ENCODE results near the gene EPHA5. TPM values are rescaled to one million over a fixed set of nuclear protein-coding genes. Genes with fewer than 3 reads are reported as not detected.

The EPHA5 gene
- total RNA-seq, 1 donor, result 0.72 TPM

GRCh38 chr4:65617416-65617815 is 52.9 kb downstream of the EPHA5 start:
- no peaks in the 10 kb centered on the region for H3K79me2 ChIP-seq (ENCODE audit: insufficient read depth, low read length)
- no peak overlapping the region for H3K4me2 ChIP-seq (ENCODE audit: insufficient read depth, low read length)
- H3K4me3 ChIP-seq (ENCODE audit: insufficient read depth, low read length), result no peak overlapping the region
- H3K36me3 ChIP-seq (ENCODE audit: insufficient read depth, low read length), result no peaks in the 10 kb centered on the region
- DNase-seq (ENCODE audit: insufficient read length, low spot score, missing footprints), result no peak
- no peak overlapping the region for H3K27ac ChIP-seq (ENCODE audit: low read depth, low read length)
- H3K4me1 ChIP-seq (ENCODE audit: insufficient read depth, low read length), result no peaks in the 10 kb centered on the region
- no peak overlapping the region for H2AFZ ChIP-seq (ENCODE audit: low read length)
- TF ChIP-seq CTCF (IDR thresholded peaks at IDR 0.05; ENCODE audit: extremely low read depth, low read depth, low read length), result no peak
- H3K27me3 ChIP-seq (ENCODE audit: insufficient read depth, low read length), result no peaks in the 10 kb centered on the region
- H4K20me1 ChIP-seq (ENCODE audit: insufficient read depth, low read length), result no peaks in the 10 kb centered on the region
- H3K9me3 ChIP-seq (ENCODE audit: low read depth, low read length), result no peaks in the 10 kb centered on the region

GRCh38 chr4:65604515-65604914 is 65.8 kb downstream of the EPHA5 start:
- no peaks in the 10 kb centered on the region for H3K9me3 ChIP-seq (ENCODE audit: low read depth, low read length)
- no peaks in the 10 kb centered on the region for H3K36me3 ChIP-seq (ENCODE audit: insufficient read depth, low read length)
- H3K4me3 ChIP-seq (ENCODE audit: insufficient read depth, low read length), result no peak overlapping the region
- no peak overlapping the region for H2AFZ ChIP-seq (ENCODE audit: low read length)
- H3K79me2 ChIP-seq (ENCODE audit: insufficient read depth, low read length), result no peaks in the 10 kb centered on the region
- no peak for TF ChIP-seq CTCF (IDR thresholded peaks at IDR 0.05; ENCODE audit: extremely low read depth, low read depth, low read length)
- H3K27me3 ChIP-seq (ENCODE audit: insufficient read depth, low read length), result no peaks in the 10 kb centered on the region
- H3K4me2 ChIP-seq (ENCODE audit: insufficient read depth, low read length), result no peak overlapping the region
- no peak overlapping the region for H3K27ac ChIP-seq (ENCODE audit: low read depth, low read length)
- no peaks in the 10 kb centered on the region for H3K4me1 ChIP-seq (ENCODE audit: insufficient read depth, low read length)
- H4K20me1 ChIP-seq (ENCODE audit: insufficient read depth, low read length), result no peaks in the 10 kb centered on the region
- no peak for DNase-seq (ENCODE audit: insufficient read length, low spot score, missing footprints)

GRCh38 chr4:65600656-65601055 is 69.6 kb downstream of the EPHA5 start:
- TF ChIP-seq CTCF (IDR thresholded peaks at IDR 0.05; ENCODE audit: extremely low read depth, low read depth, low read length), result no peak
- H3K27ac ChIP-seq (ENCODE audit: low read depth, low read length), result no peak overlapping the region
- DNase-seq (ENCODE audit: insufficient read length, low spot score, missing footprints), result no peak
- H3K9me3 ChIP-seq (ENCODE audit: low read depth, low read length), result no peaks in the 10 kb centered on the region
- H3K36me3 ChIP-seq (ENCODE audit: insufficient read depth, low read length), result no peaks in the 10 kb centered on the region
- H3K79me2 ChIP-seq (ENCODE audit: insufficient read depth, low read length), result no peaks in the 10 kb centered on the region
- H3K4me2 ChIP-seq (ENCODE audit: insufficient read depth, low read length), result no peak overlapping the region
- H3K4me1 ChIP-seq (ENCODE audit: insufficient read depth, low read length), result no peaks in the 10 kb centered on the region
- no peaks in the 10 kb centered on the region for H3K27me3 ChIP-seq (ENCODE audit: insufficient read depth, low read length)
- no peak overlapping the region for H2AFZ ChIP-seq (ENCODE audit: low read length)
- H3K4me3 ChIP-seq (ENCODE audit: insufficient read depth, low read length), result no peak overlapping the region
- no peaks in the 10 kb centered on the region for H4K20me1 ChIP-seq (ENCODE audit: insufficient read depth, low read length)

GRCh38 chr4:65599340-65599739 is 70.9 kb downstream of the EPHA5 start:
- TF ChIP-seq CTCF (IDR thresholded peaks at IDR 0.05; ENCODE audit: extremely low read depth, low read depth, low read length), result no peak
- H3K9me3 ChIP-seq (ENCODE audit: low read depth, low read length), result no peaks in the 10 kb centered on the region
- no peak for DNase-seq (ENCODE audit: insufficient read length, low spot score, missing footprints)
- no peaks in the 10 kb centered on the region for H3K27me3 ChIP-seq (ENCODE audit: insufficient read depth, low read length)
- no peaks in the 10 kb centered on the region for H4K20me1 ChIP-seq (ENCODE audit: insufficient read depth, low read length)
- H3K27ac ChIP-seq (ENCODE audit: low read depth, low read length), result no peak overlapping the region
- H3K4me2 ChIP-seq (ENCODE audit: insufficient read depth, low read length), result no peak overlapping the region
- no peak overlapping the region for H3K4me3 ChIP-seq (ENCODE audit: insufficient read depth, low read length)
- H3K4me1 ChIP-seq (ENCODE audit: insufficient read depth, low read length), result no peaks in the 10 kb centered on the region
- H3K79me2 ChIP-seq (ENCODE audit: insufficient read depth, low read length), result no peaks in the 10 kb centered on the region
- H2AFZ ChIP-seq (ENCODE audit: low read length), result no peak overlapping the region
- H3K36me3 ChIP-seq (ENCODE audit: insufficient read depth, low read length), result no peaks in the 10 kb centered on the region
